GM23248 (cell line): ENCODE measurements around the gene STOM. TPM values are rescaled to one million over a fixed set of nuclear protein-coding genes. Genes with fewer than 3 reads are reported as not detected.

Source experiments
- DNase-seq: peaks from one replicate; pipeline ENCODE4 v3.0.0-alpha.2; 2015
- H2AFZ ChIP-seq: fragments of 200-600 bp; sonication (generic); 2 replicates; pipeline ENCODE4 v1.6.1; 2016; ENCODE audit warnings: antibody characterized with exemption
- H3F3A ChIP-seq: fragments of 200-600 bp; sonication (generic); 2 replicates; pipeline ENCODE4 v1.6.1; 2016; ENCODE audit warnings: mild to moderate bottlenecking, antibody characterized with exemption, mixed run types; ENCODE audit not compliant: insufficient read depth
- H3K27ac ChIP-seq: fragments of 200-600 bp; sonication (generic); 2 replicates; pipeline ENCODE4 v1.5.1; 2016; ENCODE audit warnings: mild to moderate bottlenecking
- H3K27me3 ChIP-seq: fragments of 200-600 bp; sonication (generic); replicated peaks from 2 replicates; pipeline ENCODE4 v1.6.1; 2016; ENCODE audit warnings: mild to moderate bottlenecking; ENCODE audit not compliant: insufficient read depth
- H3K36me3 ChIP-seq: fragments of 200-600 bp; sonication (generic); 2 replicates; pipeline ENCODE4 v1.6.1; 2016; ENCODE audit warnings: low read depth, mild to moderate bottlenecking
- H3K4me1 ChIP-seq: fragments of 200-600 bp; sonication (generic); 2 replicates; pipeline ENCODE4 v1.6.1; 2016; ENCODE audit warnings: mild to moderate bottlenecking; ENCODE audit not compliant: insufficient read depth
- H3K4me2 ChIP-seq: fragments of 200-600 bp; sonication (generic); one replicate; pipeline ENCODE4 v1.6.1; 2016; ENCODE audit warnings: mild to moderate bottlenecking; ENCODE audit not compliant: unreplicated experiment
- H3K4me3 ChIP-seq: fragments of 200-600 bp; sonication (generic); 2 replicates; pipeline ENCODE4 v1.5.1; 2016; ENCODE audit warnings: mild to moderate bottlenecking
- H3K79me2 ChIP-seq: fragments of 200-600 bp; sonication (generic); 2 replicates; pipeline ENCODE4 v1.6.1; 2016; ENCODE audit warnings: mild to moderate bottlenecking; ENCODE audit not compliant: insufficient read depth
- H3K9ac ChIP-seq: fragments of 200-600 bp; sonication (generic); 2 replicates; pipeline ENCODE4 v1.6.1; 2016; ENCODE audit warnings: mild to moderate bottlenecking
- H3K9me2 ChIP-seq: fragments of 200-600 bp; sonication (generic); 2 replicates; pipeline ENCODE4 v1.6.1; 2016; ENCODE audit warnings: mixed run types, mild to moderate bottlenecking, moderate library complexity; ENCODE audit not compliant: insufficient read depth
- H3K9me3 ChIP-seq: fragments of 200-600 bp; sonication (generic); one replicate; pipeline ENCODE4 v1.6.1; 2017; ENCODE audit warnings: low read depth
- H4K20me1 ChIP-seq: fragments of 200-600 bp; sonication (generic); 2 replicates; pipeline ENCODE4 v1.6.0; 2016; ENCODE audit not compliant: insufficient read depth
- EZH2 ChIP-seq: fragments of 200-600 bp; sonication (generic); IDR thresholded peaks from 2 replicates; pipeline ENCODE4 v1.6.1; 2018; ENCODE audit warnings: antibody characterized with exemption, mild to moderate bottlenecking; ENCODE audit not compliant: insufficient read depth, poor library complexity, severe bottlenecking
- EZH2phosphoT487 ChIP-seq: fragments of 200-600 bp; sonication (generic); IDR thresholded peaks from 2 replicates; pipeline ENCODE4 v1.6.1; 2018; ENCODE audit warnings: antibody characterized with exemption, moderate library complexity, mild to moderate bottlenecking, low read depth; ENCODE audit not compliant: insufficient read depth
- WGBS, 2 experiments: methylation state at CpG; one replicate each; pipeline ENCODE4 v1.1.6; 2015 to 2017; ENCODE audit warnings: low lambda C conversion rate in 2 of 2, low coverage in 1 of 2; ENCODE audit errors: missing lambda C conversion rate in 2 of 2; 5-methylcytosine and 5-hydroxymethylcytosine counted together
- in situ Hi-C: fragments of 300-500 bp; cut with MboI; formaldehyde crosslinking; loops from 2 replicates; pipeline ENCODE4 v1.15.0; 2020
- polyA plus RNA-seq: library from polyadenylated mRNA; unstranded; fragments of >200 nt; fragmentation: Nextera tagmentation; extraction: Ambion mirVana; gene quantifications from 2 replicates; pipeline ENCODE4 v1.2.1, GENCODE V29; 2016
- total RNA-seq: library from RNA; depleted of rRNA; stranded (reverse); fragments of >200 nt; shearing (Covaris generic); gene quantifications from 2 replicates; pipeline ENCODE4 v1.2.3, GENCODE V29; 2014

STOM gene
- total and polyA plus RNA-seq, 2 experiments from 2014 or later, result 58.0 to 68.5 TPM

GRCh38 chr9:121360601-121361374 is 9.3 kb downstream of the STOM start:
- Histone ChIP-seq H3K9ac (peak overlapping the region; percentile 64), H3K4me1 (peaks cover 69% of the 10 kb centered on the region), H2AFZ (no peak overlapping the region), H3K4me2 (peak overlapping the region; percentile 75), H3K9me2 (no peaks in the 10 kb centered on the region), H3K27me3 (no peaks in the 10 kb centered on the region), H3K79me2 (peaks cover 41% of the 10 kb centered on the region), H3K36me3 (no peaks in the 10 kb centered on the region), H3F3A (peaks cover 52% of the 10 kb centered on the region), H3K9me3 (no peaks in the 10 kb centered on the region), H3K27ac (peak overlapping the region; percentile 87), H4K20me1 (no peaks in the 10 kb centered on the region), H3K4me3 (peak overlapping the region; percentile 22)
- no peak for TF ChIP-seq EZH2
- no peak for TF ChIP-seq EZH2phosphoT487
- in situ Hi-C loops, result no loop called here
- DNase-seq, result peak; percentile 94

DNA sequence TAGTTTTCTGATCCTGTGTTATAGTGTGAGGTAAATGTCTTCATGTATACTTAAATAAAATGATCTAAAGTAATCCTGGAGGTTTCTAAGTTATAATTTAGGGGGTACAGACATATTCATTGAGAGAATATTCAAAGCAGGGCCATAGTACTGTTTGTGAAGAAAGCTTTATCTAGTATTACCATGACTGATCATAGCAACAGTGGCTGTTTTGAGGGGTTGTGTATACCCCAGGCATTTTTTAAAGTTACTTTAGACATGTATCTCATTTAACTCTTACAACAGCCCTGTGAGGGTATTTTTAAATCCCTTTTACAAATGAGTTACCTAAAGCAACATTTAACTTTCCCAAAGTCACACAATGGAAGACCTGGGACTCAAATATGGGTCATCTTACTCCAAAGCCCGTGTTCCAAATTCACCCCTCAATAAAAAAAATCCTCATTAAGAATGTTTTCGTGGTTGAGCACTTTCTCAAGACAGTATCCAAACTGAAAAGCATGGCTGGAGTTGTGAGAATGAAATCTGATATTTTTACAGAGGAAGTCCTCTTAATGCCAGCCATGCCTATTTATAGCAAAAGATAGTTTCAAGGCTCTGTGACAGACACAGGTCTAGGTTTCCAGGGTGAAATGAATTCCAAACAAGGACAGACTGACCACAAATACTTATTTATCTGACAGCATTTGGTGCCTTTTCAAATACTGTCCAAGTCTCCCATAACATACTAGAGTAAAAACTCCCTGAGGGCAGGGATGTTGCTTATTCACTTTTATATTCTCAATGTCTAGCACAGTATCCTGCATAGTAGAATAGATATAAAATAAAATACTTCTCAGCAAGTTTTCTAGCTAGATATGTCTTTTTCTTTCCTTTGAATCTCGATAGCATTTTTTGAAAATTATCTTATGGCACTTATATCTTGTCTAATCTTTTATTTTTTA is 10.4 kb downstream of the STOM start:
- Histone ChIP-seq H3K27me3 (no peaks in the 10 kb centered on the region), H3K36me3 (no peaks in the 10 kb centered on the region), H3K9ac (no peak overlapping the region), H3K9me3 (no peaks in the 10 kb centered on the region), H3K4me3 (no peak overlapping the region), H3K4me2 (no peak overlapping the region), H3K4me1 (peaks cover 58% of the 10 kb centered on the region), H3K9me2 (no peaks in the 10 kb centered on the region), H3K79me2 (peaks cover 30% of the 10 kb centered on the region), H3K27ac (peak overlapping the region; percentile 87), H4K20me1 (no peaks in the 10 kb centered on the region), H3F3A (peaks cover 42% of the 10 kb centered on the region), H2AFZ (no peak overlapping the region)
- TF ChIP-seq EZH2 (no peak), EZH2phosphoT487 (no peak)
- in situ Hi-C loops, result no loop called here
- DNase-seq, result peak; percentile 27
- 44 to 54% methylated on average over 3 of the region's 3 CpGs for WGBS, 2 experiments

DNA sequence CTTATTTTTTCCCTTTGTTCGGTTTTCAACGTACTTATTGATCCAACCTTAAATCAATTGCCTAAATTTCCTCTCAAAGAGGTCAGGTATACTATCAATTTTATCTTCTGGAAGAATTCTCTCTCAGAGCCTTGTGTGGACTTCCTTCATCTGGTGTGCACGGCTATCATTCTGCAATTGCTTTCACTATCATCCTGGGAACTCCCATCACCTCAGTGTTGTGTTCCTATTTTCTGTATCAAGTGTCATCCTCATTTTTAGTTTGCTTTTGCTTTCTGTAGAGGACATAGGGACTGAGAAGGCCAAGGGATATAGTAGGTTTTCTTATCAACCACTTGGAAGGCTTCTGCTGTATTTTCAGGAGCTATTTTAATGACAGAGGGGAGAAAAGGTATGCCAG is 11.3 kb downstream of the STOM start:
- Histone ChIP-seq H3K4me1 (peaks cover 49% of the 10 kb centered on the region), H3K9me2 (no peaks in the 10 kb centered on the region), H3K4me2 (peak overlapping the region; percentile 38), H3K79me2 (peaks cover 25% of the 10 kb centered on the region), H4K20me1 (no peaks in the 10 kb centered on the region), H3K9me3 (no peaks in the 10 kb centered on the region), H3K36me3 (no peaks in the 10 kb centered on the region), H3F3A (peaks cover 34% of the 10 kb centered on the region), H3K27ac (no peak overlapping the region), H3K9ac (peak overlapping the region; percentile 21; the same call in 1 of the 2 replicates), H3K4me3 (peak overlapping the region; percentile 13; the same call in 1 of the 2 replicates), H2AFZ (no peak overlapping the region), H3K27me3 (no peaks in the 10 kb centered on the region)
- 79 to 83% methylated on average over 3 of the region's 3 CpGs for WGBS, 2 experiments
- no peak for TF ChIP-seq EZH2
- TF ChIP-seq EZH2phosphoT487, result no peak
- DNase-seq, result no peak
- in situ Hi-C loops, result no loop called here

DNA sequence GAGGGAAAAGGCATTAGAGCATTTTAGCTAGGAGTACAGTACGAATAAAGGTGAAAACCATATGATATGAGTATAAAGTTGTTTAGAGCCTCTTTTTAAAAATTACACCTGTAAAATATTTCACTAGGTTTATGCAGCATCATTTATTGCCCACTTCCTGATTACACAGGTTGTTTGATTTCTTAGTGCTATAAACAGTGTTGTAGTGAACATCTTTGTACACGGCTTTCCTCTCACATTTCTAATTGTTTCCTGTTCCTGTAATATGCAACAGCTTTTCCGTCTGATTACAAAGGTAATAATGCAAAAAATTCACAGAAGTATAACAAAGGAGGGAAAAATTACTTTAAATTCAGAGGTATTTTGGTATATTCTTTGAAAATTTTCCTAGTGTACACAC is 13.0 kb downstream of the STOM start:
- in situ Hi-C loops, result no loop called here
- WGBS, 2 experiments, result 97% methylated on average over 3 of the region's 3 CpGs
- H3K79me2 ChIP-seq, result peaks cover 25% of the 10 kb centered on the region

More for the DNA sequence above, 13.0 kb downstream of the STOM start:
- H3K4me1 ChIP-seq, result peaks cover 37% of the 10 kb centered on the region
- H3K27ac ChIP-seq, result no peak overlapping the region
- no peak for TF ChIP-seq EZH2
- no peak for TF ChIP-seq EZH2phosphoT487
- DNase-seq, result no peak
- 0 out of 2 replicates have a peak, but pooled peaks cover 8% of the 10 kb centered on the region for H3K36me3 ChIP-seq
- no peak overlapping the region for H3K9ac ChIP-seq
- H4K20me1 ChIP-seq, result no peaks in the 10 kb centered on the region
- H3K9me2 ChIP-seq, result no peaks in the 10 kb centered on the region
- H3K9me3 ChIP-seq, result no peaks in the 10 kb centered on the region
- no peak overlapping the region for H3K4me2 ChIP-seq
- no peak overlapping the region for H2AFZ ChIP-seq
- peaks cover 24% of the 10 kb centered on the region for H3F3A ChIP-seq
- H3K4me3 ChIP-seq, result no peak overlapping the region
- no peaks in the 10 kb centered on the region for H3K27me3 ChIP-seq
